ENCODE data around the gene ADAM8. TPM values are rescaled to one million over a fixed set of nuclear protein-coding genes. Genes with fewer than 3 reads are reported as not detected.
A peak's percentile ranks its signal among the peaks of the same experiment; 100 is the strongest.
"Not testable (repeated sequence)": the region's sequence is repeated elsewhere in the genome, so short reads cannot be mapped to it uniquely, and the experiment has no call there.

The ADAM8 gene
- total RNA-seq, 4 donors from 2014 or later, result 3.3 to 5.7 (median 4.3) TPM

- Histone ChIP-seq H3K4me1 (peaks cover 0 to 17% (median 16%) of the 10 kb centered on the region in 3 donors), H3K9me3 (no peaks in the 10 kb centered on the region)
Measured at GRCh38 chr10:133227256-133227655, 49.4 kb downstream of the ADAM8 start.

GRCh38 chr10:133226251-133226808, 50.3 kb downstream of the ADAM8 start:
- no peak overlapping the region for H3K4me3 ChIP-seq
- no peak for TF ChIP-seq POLR2A (IDR thresholded peaks at IDR 0.05)
- peak in 1 of 6 experiments; percentile 6 for TF ChIP-seq CTCF (IDR thresholded peaks at IDR 0.05)
- H3K9me3 ChIP-seq, result no peaks in the 10 kb centered on the region
- no peak for DNase-seq
- 83 to 88% methylated on average over 6 to 8 of the region's 30 CpGs for WGBS, 2 donors
- intact Hi-C loops (cut with DNase I), result no loop called here
- H3K27ac ChIP-seq, result no peak overlapping the region
- H3K36me3 ChIP-seq, result no peaks in the 10 kb centered on the region
- H3K27me3 ChIP-seq, result peaks cover 4 to 80% (median 7%) of the 10 kb centered on the region in 4 donors
- H3K4me1 ChIP-seq, result peaks cover 0 to 17% (median 16%) of the 10 kb centered on the region in 3 donors

More at GRCh38 chr10:133227256-133227655, 49.4 kb downstream of the ADAM8 start:
- no peak overlapping the region for H3K27ac ChIP-seq
- intact Hi-C loops (cut with DNase I), result no loop called here
- no peak for DNase-seq
- 84 to 87% methylated on average over 15 to 18 of the region's 21 CpGs for WGBS, 2 donors
- no peak overlapping the region for H3K4me3 ChIP-seq
- H3K36me3 ChIP-seq, result no peaks in the 10 kb centered on the region
- TF ChIP-seq CTCF (IDR thresholded peaks at IDR 0.05) (no peak), POLR2A (IDR thresholded peaks at IDR 0.05) (no peak)
- peaks cover 4 to 85% (median 12%) of the 10 kb centered on the region in 4 donors for H3K27me3 ChIP-seq

GRCh38 chr10:133225707-133226191, 50.9 kb downstream of the ADAM8 start:
- Histone ChIP-seq H3K9me3 (no peaks in the 10 kb centered on the region), H3K4me3 (no peak overlapping the region), H3K27me3 (peaks cover 4 to 80% (median 7%) of the 10 kb centered on the region in 4 donors), H3K36me3 (no peaks in the 10 kb centered on the region), H3K27ac (no peak overlapping the region), H3K4me1 (peaks cover 0 to 12% (median 11%) of the 10 kb centered on the region in 3 donors)
- WGBS, 2 donors, result 23 to 86% methylated on average over 8 to 9 of the region's 23 CpGs
- no peak for DNase-seq
- intact Hi-C loops (cut with DNase I), result no loop called here
- no peak for TF ChIP-seq POLR2A (IDR thresholded peaks at IDR 0.05)
- TF ChIP-seq CTCF (IDR thresholded peaks at IDR 0.05), result no peak

- intact Hi-C loops (cut with DNase I), result no loop called here
- Histone ChIP-seq H3K4me3 (no peak overlapping the region), H3K4me1 (peaks cover 0 to 5% (median 3%) of the 10 kb centered on the region in 3 donors), H3K27me3 (peaks cover 3 to 78% (median 7%) of the 10 kb centered on the region in 4 donors), H3K9me3 (no peaks in the 10 kb centered on the region), H3K27ac (no peak overlapping the region), H3K36me3 (no peaks in the 10 kb centered on the region)
- DNase-seq, result no peak
- 71 to 80% methylated on average over 19 to 21 of the region's 25 CpGs for WGBS, 2 donors
- TF ChIP-seq POLR2A (IDR thresholded peaks at IDR 0.05) (no peak), CTCF (IDR thresholded peaks at IDR 0.05) (no peak)
Measured at GRCh38 chr10:133224756-133225372, 51.8 kb downstream of the ADAM8 start.

GRCh38 chr10:133224076-133224475, 52.6 kb downstream of the ADAM8 start:
- Histone ChIP-seq H3K4me1 (no peaks in the 10 kb centered on the region), H3K4me3 (no peak overlapping the region), H3K36me3 (no peaks in the 10 kb centered on the region), H3K27me3 (peaks cover 0 to 78% (median 5%) of the 10 kb centered on the region in 4 donors), H3K9me3 (no peaks in the 10 kb centered on the region), H3K27ac (no peak overlapping the region)
- no peak for TF ChIP-seq CTCF (IDR thresholded peaks at IDR 0.05)
- TF ChIP-seq POLR2A (IDR thresholded peaks at IDR 0.05), result no peak
- WGBS, 2 donors, result 46 to 100% methylated on average over 2 to 12 of the region's 14 CpGs
- intact Hi-C loops (cut with DNase I), result no loop called here
- DNase-seq, result no peak

GRCh38 chr10:133221756-133222155, 54.9 kb downstream of the ADAM8 start:
- H3K9me3 ChIP-seq; DNase-seq; intact Hi-C loops (cut with DNase I); H3K36me3 ChIP-seq; H3K27ac ChIP-seq; H3K4me3 ChIP-seq; H3K4me1 ChIP-seq: not testable (repeated sequence)
- WGBS, 2 donors, result 90 to 93% methylated on average over 5 to 8 of the region's 22 CpGs
- H3K27me3 ChIP-seq, result peaks cover 0 to 67% (median 6%) of the 10 kb centered on the region in 4 donors

Data from esophagus squamous epithelium (tissue), 5 donors.